ENCODE data around the gene TBCD.
"Not testable (repeated sequence)": the region's sequence is repeated elsewhere in the genome, so short reads cannot be mapped to it uniquely, and the experiment has no call there.

The TBCD gene

DNA sequence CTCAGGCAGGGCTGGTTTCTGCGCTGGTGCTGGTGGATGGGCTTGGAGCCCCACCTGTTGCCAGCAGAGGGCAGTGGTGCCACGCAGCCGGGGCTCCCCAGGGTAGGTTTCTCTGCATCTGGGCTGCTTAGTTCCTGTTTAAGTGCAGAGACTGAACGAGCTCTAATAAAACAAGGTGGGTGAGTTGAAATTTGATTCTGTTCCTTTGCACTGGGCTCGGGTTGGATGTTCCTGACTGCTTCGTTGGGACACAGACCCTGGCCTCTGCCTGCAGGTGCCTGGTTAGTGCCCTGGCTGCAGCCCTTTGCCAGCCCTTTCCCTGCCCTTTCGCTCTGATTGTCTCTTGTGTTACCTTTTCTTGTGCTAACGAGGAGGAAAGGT lies 30.0 kb downstream of the TBCD start:
- Histone ChIP-seq H3K27ac (no peak overlapping the region), H3K4me3 (no peak overlapping the region)
- TF ChIP-seq, protein P1, sequence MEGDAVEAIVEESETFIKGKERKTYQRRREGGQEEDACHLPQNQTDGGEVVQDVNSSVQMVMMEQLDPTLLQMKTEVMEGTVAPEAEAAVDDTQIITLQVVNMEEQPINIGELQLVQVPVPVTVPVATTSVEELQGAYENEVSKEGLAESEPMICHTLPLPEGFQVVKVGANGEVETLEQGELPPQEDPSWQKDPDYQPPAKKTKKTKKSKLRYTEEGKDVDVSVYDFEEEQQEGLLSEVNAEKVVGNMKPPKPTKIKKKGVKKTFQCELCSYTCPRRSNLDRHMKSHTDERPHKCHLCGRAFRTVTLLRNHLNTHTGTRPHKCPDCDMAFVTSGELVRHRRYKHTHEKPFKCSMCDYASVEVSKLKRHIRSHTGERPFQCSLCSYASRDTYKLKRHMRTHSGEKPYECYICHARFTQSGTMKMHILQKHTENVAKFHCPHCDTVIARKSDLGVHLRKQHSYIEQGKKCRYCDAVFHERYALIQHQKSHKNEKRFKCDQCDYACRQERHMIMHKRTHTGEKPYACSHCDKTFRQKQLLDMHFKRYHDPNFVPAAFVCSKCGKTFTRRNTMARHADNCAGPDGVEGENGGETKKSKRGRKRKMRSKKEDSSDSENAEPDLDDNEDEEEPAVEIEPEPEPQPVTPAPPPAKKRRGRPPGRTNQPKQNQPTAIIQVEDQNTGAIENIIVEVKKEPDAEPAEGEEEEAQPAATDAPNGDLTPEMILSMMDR (IDR thresholded peaks at IDR 0.05): peak; percentile 97
- DNase-seq (ENCODE audit: low spot score): no peak

DNA sequence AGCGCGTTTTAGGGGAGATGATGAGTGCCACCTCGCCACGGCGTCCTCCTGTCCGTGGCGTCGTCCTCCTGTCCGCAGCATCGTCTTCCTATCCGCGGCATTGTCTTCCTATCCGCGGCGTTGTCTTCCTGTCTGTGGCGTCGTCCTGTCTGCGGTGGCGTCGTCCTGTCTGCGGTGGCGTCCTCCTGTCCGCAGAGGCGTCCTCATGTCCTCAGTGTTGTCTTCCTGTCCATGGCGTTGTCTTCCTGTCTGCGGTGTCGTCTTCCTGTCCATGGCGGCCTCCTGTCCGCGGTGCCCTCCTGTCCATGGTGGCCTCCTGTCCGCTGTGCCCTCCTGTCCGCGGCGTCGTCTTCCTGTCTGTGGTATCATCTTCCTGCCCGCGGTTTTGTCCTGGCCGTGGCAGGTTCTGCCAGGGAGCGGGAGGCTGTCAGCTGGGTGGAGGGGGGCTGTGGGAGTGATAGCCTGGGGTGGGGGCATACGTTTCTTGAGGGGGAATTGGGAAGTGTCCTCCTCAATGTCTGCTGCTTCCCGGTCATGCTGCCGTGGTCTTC lies 30.9 kb downstream of the TBCD start:
- H3K27ac ChIP-seq: no peak overlapping the region

DNA sequence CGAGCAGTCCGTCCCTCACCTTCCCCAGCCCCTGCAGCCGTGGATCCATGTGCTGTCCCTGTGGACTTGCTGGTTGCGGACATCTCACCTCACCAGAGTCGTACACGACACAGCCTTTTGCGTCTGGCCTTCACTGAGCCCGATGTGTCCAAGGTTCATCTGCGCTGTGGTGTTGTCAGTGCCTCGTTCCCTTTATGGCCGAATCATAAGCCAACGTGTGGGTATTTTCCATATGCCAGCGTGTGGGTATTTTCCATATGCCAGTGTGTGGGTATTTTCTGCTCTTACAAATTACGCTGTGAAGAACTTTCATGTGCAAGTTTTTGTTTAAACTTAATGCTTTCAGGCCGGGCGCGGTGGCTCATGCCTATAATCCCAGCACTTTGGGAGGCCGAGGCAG lies 31.6 kb downstream of the TBCD start:
- Histone ChIP-seq H3K4me3 (no peak overlapping the region), H3K27ac (no peak overlapping the region)
- no peak for DNase-seq (ENCODE audit: low spot score)
- TF ChIP-seq, protein P1 (IDR thresholded peaks at IDR 0.05): no peak

More for the DNA sequence above, 30.9 kb downstream of the TBCD start:
- DNase-seq (ENCODE audit: low spot score): no peak
- TF ChIP-seq, protein P1 (IDR thresholded peaks at IDR 0.05): no peak
- H3K4me3 ChIP-seq: no peak overlapping the region

DNA sequence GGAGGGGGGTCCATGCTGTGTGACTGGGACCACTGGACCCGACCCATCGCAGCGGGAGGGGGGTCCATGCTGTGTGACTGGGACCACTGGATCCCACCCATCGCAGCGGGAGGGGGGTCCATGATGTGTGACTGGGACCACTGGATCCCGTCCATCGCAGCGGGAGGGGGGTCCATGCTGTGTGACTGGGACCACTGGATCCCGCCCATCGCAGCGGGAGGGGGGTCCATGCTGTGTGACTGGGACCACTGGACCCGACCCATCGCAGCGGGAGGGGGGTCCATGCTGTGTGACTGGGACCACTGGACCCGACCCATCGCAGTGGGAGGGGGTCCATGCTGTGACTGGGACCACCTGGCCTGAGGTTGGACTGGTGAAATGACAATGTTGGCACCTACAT lies 33.7 kb downstream of the TBCD start:
- H3K4me3 ChIP-seq; H3K27ac ChIP-seq; DNase-seq (ENCODE audit: low spot score): not testable (repeated sequence)

DNA sequence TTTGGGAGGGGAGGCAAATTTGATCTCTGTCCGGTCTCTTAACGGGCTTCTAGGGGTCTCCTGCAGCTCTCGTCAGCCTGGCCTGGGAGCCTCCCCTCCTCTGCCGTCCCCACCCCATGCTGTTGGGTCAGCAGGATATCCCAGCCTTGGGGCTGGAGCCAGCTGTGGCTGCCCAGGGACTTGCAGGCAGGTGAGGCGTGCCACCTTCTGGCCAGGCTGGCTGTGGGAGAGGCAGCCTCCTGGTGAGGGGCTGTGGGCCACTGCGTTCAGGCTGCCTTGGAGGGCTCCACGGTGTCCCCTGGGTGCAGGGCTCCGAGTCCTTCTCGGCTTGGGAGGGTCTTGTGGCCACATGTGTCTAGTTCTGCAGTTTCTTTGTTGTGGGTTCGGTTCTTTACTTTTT lies 34.6 kb downstream of the TBCD start:
- no peak overlapping the region for H3K27ac ChIP-seq
- H3K4me3 ChIP-seq: no peak overlapping the region
- DNase-seq (ENCODE audit: low spot score): no peak
- TF ChIP-seq, protein P1 (IDR thresholded peaks at IDR 0.05): no peak

DNA sequence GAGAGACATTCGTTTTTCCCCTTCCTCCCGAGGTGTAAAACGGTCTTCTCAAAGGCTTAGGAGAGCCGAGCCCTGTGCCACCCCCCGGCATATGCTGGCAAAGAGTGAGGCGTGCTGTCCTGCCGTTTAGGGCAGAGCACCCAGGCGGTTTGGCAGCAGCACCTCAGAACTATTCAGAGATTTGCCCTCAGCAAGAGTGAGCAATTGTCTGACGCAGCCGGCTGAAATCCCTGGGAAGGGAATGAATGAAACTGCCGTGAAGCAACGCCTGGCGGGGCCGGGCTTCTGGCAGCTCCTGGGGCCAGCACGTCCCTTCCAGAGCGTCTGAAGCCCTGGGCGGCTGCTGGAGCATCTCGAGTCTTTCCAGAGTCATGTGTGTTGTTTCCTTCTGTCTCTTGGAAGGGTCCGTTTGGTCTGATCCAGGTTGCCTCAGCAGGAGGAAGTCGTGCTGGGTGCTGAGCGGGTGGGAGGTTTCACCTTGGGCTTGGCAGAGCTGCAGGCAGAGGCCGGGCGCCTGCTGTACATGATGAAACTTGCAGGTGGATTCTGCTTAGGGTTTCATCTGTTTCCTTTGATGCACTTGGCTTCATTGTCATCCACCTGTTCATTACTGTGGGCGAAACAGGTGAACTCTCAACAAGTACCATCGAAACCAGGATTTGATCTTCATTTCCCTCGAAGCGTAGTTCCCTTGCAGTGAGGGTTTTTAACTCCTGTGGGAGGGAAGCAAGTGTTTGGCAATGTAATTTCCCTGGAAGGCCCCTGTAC lies 35.4 kb downstream of the TBCD start:
- TF ChIP-seq, protein P1 (IDR thresholded peaks at IDR 0.05): no peak
- H3K27ac ChIP-seq: no peak overlapping the region
- DNase-seq (ENCODE audit: low spot score): no peak
- no peak overlapping the region for H3K4me3 ChIP-seq

DNA sequence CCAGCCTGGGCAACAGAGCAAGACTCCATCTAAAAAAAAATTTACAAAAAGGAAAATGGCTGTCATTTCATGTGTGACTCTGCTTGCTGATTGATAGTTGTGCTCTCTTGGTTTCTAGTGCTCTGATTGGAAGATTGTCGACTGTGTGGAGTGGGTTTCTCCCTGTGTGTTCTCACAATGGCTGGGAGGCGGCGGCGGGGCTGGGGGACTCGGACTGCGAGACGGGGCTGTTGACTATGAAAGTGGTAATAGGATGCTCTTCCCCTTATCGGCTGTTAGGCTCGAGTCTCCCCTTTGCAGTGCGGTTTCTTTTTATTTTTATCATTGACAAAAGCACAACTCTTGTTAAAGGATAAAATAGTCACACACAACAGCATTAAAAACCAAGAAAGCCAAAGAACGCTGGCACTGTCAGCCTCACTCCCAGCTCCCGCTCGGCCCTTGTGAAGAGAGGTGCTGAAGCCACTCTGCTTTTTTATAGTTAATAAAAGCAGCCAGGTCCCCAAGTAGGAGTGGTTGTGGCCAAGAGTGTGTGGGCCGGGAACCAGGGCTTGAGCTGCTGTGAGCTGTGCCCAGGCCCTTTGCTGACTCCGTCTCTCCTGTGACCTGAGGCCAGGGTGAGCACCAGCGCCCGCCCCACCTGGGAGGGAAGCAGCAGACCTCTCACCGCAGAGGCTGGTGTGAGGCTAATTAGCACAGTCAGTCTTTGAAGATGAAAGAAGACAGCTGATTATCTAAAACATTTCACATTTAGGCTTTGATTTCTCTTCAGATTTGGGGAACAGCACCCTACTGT lies 36.5 kb downstream of the TBCD start:
- Histone ChIP-seq H3K4me3 (no peak overlapping the region), H3K27ac (no peak overlapping the region)
- TF ChIP-seq, protein P1 (IDR thresholded peaks at IDR 0.05): no peak
- DNase-seq (ENCODE audit: low spot score): no peak
